ENCODE results near the gene EPB41. TPM values are rescaled to one million over a fixed set of nuclear protein-coding genes. Genes with fewer than 3 reads are reported as not detected.

The EPB41 gene
- total and polyA plus RNA-seq, 12 donors, result 4.1 to 36.8 (median 23.0) TPM

- Histone ChIP-seq H3K27ac (no peak overlapping the region), H3K36me3 (peaks cover 0 to 1% (median 0%) of the 10 kb centered on the region in 9 donors), H3K9me3 (peaks cover 0 to 2% (median 0%) of the 10 kb centered on the region in 11 donors), H3K4me1 (peaks cover 6 to 39% (median 20%) of the 10 kb centered on the region in 9 donors), H3K27me3 (no peaks in the 10 kb centered on the region), H3K4me3 (no peak overlapping the region)
- DNase-seq (no peak), ATAC-seq (no peak)
- 39 to 55% methylated on average over 2 of the region's 2 CpGs for WGBS, 2 donors
- TF ChIP-seq CTCF (IDR thresholded peaks at IDR 0.05), result no peak
- intact Hi-C loops (cut with DNase I), result loop anchor here in 1 of 10 donors (5.0 kb wide), 1 partner anchor 128 kb away; no protein-coding TSS in a partner anchor
These were observed 15.1 kb upstream of the EPB41 start for GRCh38 chr1:28899267-28899666.

- intact Hi-C loops (cut with DNase I), result no loop called here
- no peaks in the 10 kb centered on the region for H3K27me3 ChIP-seq
- ATAC-seq (no peak), DNase-seq (no peak)
- H3K9me3 ChIP-seq, result peaks cover 0 to 6% (median 0%) of the 10 kb centered on the region in 11 donors
- H3K4me3 ChIP-seq, result no peak overlapping the region
- 93% methylated on average over 3 of the region's 3 CpGs for WGBS, 2 donors
- peaks cover 6 to 29% (median 17%) of the 10 kb centered on the region in 9 donors for H3K4me1 ChIP-seq
- no peak for TF ChIP-seq CTCF (IDR thresholded peaks at IDR 0.05)
- no peak overlapping the region for H3K27ac ChIP-seq
- H3K36me3 ChIP-seq, result no peaks in the 10 kb centered on the region
These were observed 13.8 kb upstream of the EPB41 start for GRCh38 chr1:28900562-28900961.

- ATAC-seq, result no peak
- Histone ChIP-seq H3K27me3 (no peaks in the 10 kb centered on the region), H3K4me3 (no peak overlapping the region), H3K4me1 (peaks cover 6 to 27% (median 17%) of the 10 kb centered on the region in 9 donors), H3K9me3 (peaks cover 0 to 6% (median 0%) of the 10 kb centered on the region in 11 donors), H3K27ac (no peak overlapping the region), H3K36me3 (no peaks in the 10 kb centered on the region)
- 88 to 91% methylated on average over 2 of the region's 2 CpGs for WGBS, 2 donors
- intact Hi-C loops (cut with DNase I), result no loop called here
- TF ChIP-seq CTCF (IDR thresholded peaks at IDR 0.05), result no peak
- no peak for DNase-seq
These were observed 11.6 kb upstream of the EPB41 start for GRCh38 chr1:28902738-28903137.

- no peaks in the 10 kb centered on the region for H3K27me3 ChIP-seq
- TF ChIP-seq CTCF (IDR thresholded peaks at IDR 0.05), result no peak
- WGBS, 2 donors, result 93 to 98% methylated on average over 8 of the region's 8 CpGs
- H3K4me1 ChIP-seq, result peaks cover 0 to 5% (median 0%) of the 10 kb centered on the region in 9 donors
- ATAC-seq (peak in 2 of 8 donors; percentile 22 to 47), DNase-seq (no peak)
- H3K27ac ChIP-seq, result no peak overlapping the region
- no peaks in the 10 kb centered on the region for H3K36me3 ChIP-seq
- H3K9me3 ChIP-seq, result peaks cover 0 to 6% (median 0%) of the 10 kb centered on the region in 11 donors
- no peak overlapping the region for H3K4me3 ChIP-seq
- intact Hi-C loops (cut with DNase I), result no loop called here
These were observed 8.3 kb upstream of the EPB41 start for GRCh38 chr1:28905921-28906666.
